IgD-negative memory B cell (primary cell): ENCODE results near the gene HDGF. TPM values are rescaled to one million over a fixed set of nuclear protein-coding genes. Genes with fewer than 3 reads are reported as not detected.
A peak's percentile ranks its signal among the peaks of the same experiment; 100 is the strongest.

Source experiments
- H3K27ac Mint-ChIP-seq, 3 donors: one replicate each; pipeline ENCODE4 v1.8.0; 2020 to 2022; ENCODE audit warnings: mild to moderate bottlenecking in 3 of 3, mixed read lengths in 3 of 3, moderate library complexity in 1 of 3
- H3K27me3 Mint-ChIP-seq: one replicate; pipeline ENCODE4 v1.8.0; 2021; ENCODE audit warnings: mixed read lengths
- H3K36me3 Mint-ChIP-seq: one replicate; pipeline ENCODE4 v1.8.0; 2020; ENCODE audit warnings: mild to moderate bottlenecking, mixed read lengths
- H3K4me1 Mint-ChIP-seq, 3 donors: one replicate each; pipeline ENCODE4 v1.8.0; 2020 to 2022; ENCODE audit warnings: mixed read lengths in 3 of 3, mild to moderate bottlenecking in 1 of 3
- H3K4me3 Mint-ChIP-seq, 4 donors: one replicate each; pipeline ENCODE4 v1.8.0; 2020 to 2022; ENCODE audit warnings: mild to moderate bottlenecking in 4 of 4, mixed read lengths in 4 of 4, moderate library complexity in 3 of 4
- H3K9me3 Mint-ChIP-seq, 3 donors: one replicate each; pipeline ENCODE4 v1.8.0; 2020 to 2021; ENCODE audit warnings: mixed read lengths in 3 of 3, mild to moderate bottlenecking in 1 of 3
- polyA plus RNA-seq: library from polyadenylated mRNA; unstranded; fragments of 300-500 nt; fragmentation: Illumina TruSeq; gene quantifications from one replicate; pipeline ENCODE4 v1.2.3, GENCODE V29; 2021

HDGF gene
- polyA plus RNA-seq: 17.8 TPM

DNA sequence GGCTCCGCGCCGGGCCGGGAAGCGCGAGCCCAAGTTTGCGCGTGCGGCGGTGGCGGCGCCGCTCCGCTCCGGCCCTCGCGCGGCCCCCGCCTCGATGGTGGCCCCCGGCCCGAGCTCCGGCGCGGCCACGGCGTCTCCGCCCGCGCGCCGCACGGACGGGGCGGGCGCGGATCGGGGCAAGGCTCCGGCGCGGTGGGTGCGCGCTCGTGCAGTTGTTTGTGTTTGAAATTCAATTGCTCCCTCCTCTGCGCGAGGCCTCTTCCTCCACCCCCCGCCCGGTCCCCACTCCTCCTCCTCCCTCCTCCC, at the start of gene HDGF:
HDGF (minus strand) TSS at position 225 of the 306 bp plus-strand sequence. CDS start 246 bp downstream, outside the sequence.
- Mint-ChIP-seq H3K36me3 (no peaks in the 10 kb centered on the region), H3K9me3 (no peaks in the 10 kb centered on the region), H3K27me3 (no peaks in the 10 kb centered on the region), H3K27ac (peak within 1 kb of the TSS; percentile 90 to 96 (median 94)), H3K4me3 (peak within 1 kb of the TSS; percentile 88 to 97 (median 94)), H3K4me1 (peaks cover 43 to 54% (median 50%) of the 10 kb centered on the region in 3 donors)

- no peak overlapping the region for H3K4me3 Mint-ChIP-seq
- H3K27ac Mint-ChIP-seq: peak overlapping the region in 1 of 3 donors; percentile 84
- H3K9me3 Mint-ChIP-seq: no peaks in the 10 kb centered on the region
- H3K27me3 Mint-ChIP-seq: no peaks in the 10 kb centered on the region
- H3K36me3 Mint-ChIP-seq: peaks cover 8% of the 10 kb centered on the region
- peaks cover 0 to 10% (median 7%) of the 10 kb centered on the region in 3 donors for H3K4me1 Mint-ChIP-seq
These were observed 45.9 kb upstream of the HDGF start for GRCh38 chr1:156797212-156797871.

GRCh38 chr1:156796340-156797097, 45.0 kb upstream of the HDGF start:
- Mint-ChIP-seq H3K27ac (no peak overlapping the region), H3K36me3 (peaks cover 8% of the 10 kb centered on the region)

DNA sequence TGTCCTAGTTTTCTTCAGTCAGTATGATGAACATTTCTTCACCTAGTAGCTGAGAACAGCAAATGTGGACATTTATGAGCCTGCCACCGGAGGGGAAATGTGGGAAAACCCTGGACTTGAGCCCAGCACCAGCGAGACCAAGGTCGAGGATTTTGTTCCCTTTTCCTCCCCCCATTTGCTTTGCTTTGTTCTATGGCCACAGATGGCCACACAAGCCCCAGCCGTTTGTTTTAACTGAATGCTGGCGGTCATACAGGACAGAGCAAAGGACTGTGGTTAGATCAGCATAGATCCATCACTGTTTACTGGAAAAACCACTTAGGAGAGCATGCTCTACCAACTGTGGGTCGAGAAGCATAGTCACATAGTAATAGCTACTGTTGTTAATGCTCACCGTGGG, 44.3 kb upstream of the HDGF start:
- H3K4me3 Mint-ChIP-seq: no peak overlapping the region
- H3K27ac Mint-ChIP-seq: peak overlapping the region in 1 of 3 donors; percentile 76
- H3K9me3 Mint-ChIP-seq: no peaks in the 10 kb centered on the region
- no peaks in the 10 kb centered on the region for H3K27me3 Mint-ChIP-seq
- H3K4me1 Mint-ChIP-seq: peaks cover 0 to 9% (median 7%) of the 10 kb centered on the region in 3 donors
- peaks cover 5% of the 10 kb centered on the region for H3K36me3 Mint-ChIP-seq

More at GRCh38 chr1:156796340-156797097, 45.0 kb upstream of the HDGF start:
- Mint-ChIP-seq H3K27me3 (no peaks in the 10 kb centered on the region), H3K4me1 (peaks cover 0 to 10% (median 7%) of the 10 kb centered on the region in 3 donors), H3K4me3 (no peak overlapping the region), H3K9me3 (no peaks in the 10 kb centered on the region)

- Mint-ChIP-seq H3K9me3 (no peaks in the 10 kb centered on the region), H3K27ac (no peak overlapping the region)
These were observed 43.9 kb upstream of the HDGF start for GRCh38 chr1:156795374-156795733.

DNA sequence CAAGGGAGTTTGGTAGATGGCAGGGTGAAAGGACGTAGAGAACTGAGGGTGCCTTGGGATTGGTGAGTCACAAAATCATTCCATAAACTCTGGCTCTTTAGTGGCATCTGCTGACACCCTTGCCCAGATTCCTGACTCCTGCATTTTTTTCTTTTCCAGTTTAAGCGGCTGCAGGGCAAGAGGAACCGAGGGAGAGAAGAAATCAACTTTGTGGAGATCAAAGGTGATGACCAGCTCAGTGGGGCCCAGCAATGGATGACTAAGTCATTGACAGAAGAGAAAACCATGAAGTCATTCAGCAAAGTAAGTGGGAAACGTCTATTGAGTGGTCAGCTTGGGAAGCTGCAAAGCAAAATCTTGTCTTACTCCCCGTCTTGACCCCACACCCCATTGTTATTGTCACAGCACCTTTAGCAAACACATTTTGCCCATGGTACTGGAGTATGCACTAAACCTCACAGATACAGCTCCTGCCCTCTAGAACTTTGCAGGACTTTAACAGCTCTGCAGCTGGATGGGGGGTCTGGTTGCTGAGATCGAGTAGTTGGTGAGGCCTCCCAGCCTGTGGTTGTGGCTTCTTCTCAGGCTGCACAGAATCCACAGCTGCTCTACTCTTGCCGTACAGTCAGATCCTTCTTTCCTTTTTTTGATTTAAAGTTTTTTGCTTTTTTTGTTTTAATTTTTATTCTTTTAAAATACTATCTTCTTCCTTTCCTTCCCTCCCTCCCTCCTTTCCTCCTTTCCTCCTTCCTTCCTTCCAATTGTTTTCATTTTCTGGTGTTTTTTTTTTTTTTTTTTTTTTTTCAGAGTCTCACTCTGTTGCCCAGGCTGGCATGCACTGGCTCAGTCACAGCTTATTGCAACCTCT, 43.3 kb upstream of the HDGF start:
- Mint-ChIP-seq H3K36me3 (peaks cover 5% of the 10 kb centered on the region), H3K4me3 (no peak overlapping the region), H3K9me3 (no peaks in the 10 kb centered on the region), H3K4me1 (peaks cover 0 to 9% (median 7%) of the 10 kb centered on the region in 3 donors), H3K27ac (no peak overlapping the region), H3K27me3 (no peaks in the 10 kb centered on the region)

More at GRCh38 chr1:156795374-156795733, 43.9 kb upstream of the HDGF start:
- Mint-ChIP-seq H3K4me3 (no peak overlapping the region), H3K36me3 (peaks cover 5% of the 10 kb centered on the region), H3K27me3 (no peaks in the 10 kb centered on the region), H3K4me1 (peaks cover 0 to 9% (median 7%) of the 10 kb centered on the region in 3 donors)

DNA sequence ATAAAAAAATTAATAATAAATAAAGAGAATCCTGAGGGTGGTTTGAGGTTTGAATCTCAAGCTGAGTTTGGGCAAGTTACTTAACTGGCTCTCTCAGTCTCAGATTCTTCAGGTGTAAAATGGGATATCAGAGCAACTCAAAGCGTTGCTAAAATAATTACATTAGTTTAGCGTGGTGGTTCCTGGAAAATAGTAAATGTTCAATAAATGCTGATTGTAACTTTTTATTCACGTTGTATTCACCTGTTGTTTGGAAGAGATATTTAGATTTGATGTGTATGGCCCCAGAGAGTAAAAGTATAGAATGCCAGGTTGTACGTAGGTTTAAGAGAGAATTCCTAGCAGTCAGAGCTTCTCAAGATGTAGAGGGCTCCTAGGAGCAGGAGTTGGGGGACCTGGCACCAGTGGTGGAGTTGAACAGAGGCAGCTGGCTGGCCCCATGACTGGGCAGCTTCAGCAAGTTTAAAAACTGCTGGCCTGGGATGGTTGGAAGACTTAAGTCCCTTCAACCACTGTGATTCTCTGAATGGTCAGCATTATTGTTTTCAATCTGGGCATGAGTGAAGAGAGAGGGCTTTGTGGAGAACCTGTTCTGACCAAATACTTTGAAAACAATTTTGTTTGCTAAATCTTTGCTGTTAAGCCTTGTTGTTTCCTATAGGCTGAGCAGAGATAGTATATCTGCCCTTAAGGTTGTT, 38.3 kb upstream of the HDGF start:
- no peaks in the 10 kb centered on the region for H3K4me1 Mint-ChIP-seq
- no peak overlapping the region for H3K27ac Mint-ChIP-seq
- no peak overlapping the region for H3K4me3 Mint-ChIP-seq
- H3K36me3 Mint-ChIP-seq: peaks cover 6% of the 10 kb centered on the region
- H3K27me3 Mint-ChIP-seq: no peaks in the 10 kb centered on the region
- no peaks in the 10 kb centered on the region for H3K9me3 Mint-ChIP-seq

DNA sequence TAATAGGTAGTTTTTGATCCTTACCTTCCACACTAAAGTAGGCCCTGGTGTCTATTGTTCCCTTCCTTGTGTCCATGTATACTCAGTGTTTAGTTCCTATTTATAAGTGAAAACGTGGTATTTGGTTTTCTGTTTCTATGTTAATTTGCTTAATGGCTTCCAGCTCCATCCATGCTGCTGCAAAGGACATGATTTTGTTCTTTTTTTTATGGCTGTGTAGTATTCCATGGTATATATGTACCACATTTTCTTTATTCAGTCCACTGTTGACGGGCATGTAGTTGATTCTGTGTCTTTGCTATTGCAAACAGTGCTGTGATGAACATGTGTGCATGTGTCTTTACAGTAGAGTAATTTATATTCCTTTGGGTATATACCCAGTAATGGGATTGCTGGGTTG, 36.7 kb upstream of the HDGF start:
- Mint-ChIP-seq H3K9me3 (no peaks in the 10 kb centered on the region), H3K27ac (no peak overlapping the region), H3K4me1 (no peaks in the 10 kb centered on the region), H3K4me3 (no peak overlapping the region), H3K36me3 (peaks cover 5% of the 10 kb centered on the region), H3K27me3 (no peaks in the 10 kb centered on the region)

- H3K36me3 Mint-ChIP-seq: peaks cover 4% of the 10 kb centered on the region
- no peaks in the 10 kb centered on the region for H3K9me3 Mint-ChIP-seq
- no peaks in the 10 kb centered on the region for H3K27me3 Mint-ChIP-seq
- no peak overlapping the region for H3K4me3 Mint-ChIP-seq
- peaks cover 0 to 1% (median 0%) of the 10 kb centered on the region in 3 donors for H3K4me1 Mint-ChIP-seq
- no peak overlapping the region for H3K27ac Mint-ChIP-seq
These were observed 35.2 kb upstream of the HDGF start for GRCh38 chr1:156786640-156787039.

GRCh38 chr1:156785458-156785857, 34.0 kb upstream of the HDGF start:
- H3K27me3 Mint-ChIP-seq: no peaks in the 10 kb centered on the region
- H3K27ac Mint-ChIP-seq: peak overlapping the region in 1 of 3 donors; percentile 23
- no peaks in the 10 kb centered on the region for H3K9me3 Mint-ChIP-seq
- peaks cover 4% of the 10 kb centered on the region for H3K36me3 Mint-ChIP-seq
- H3K4me3 Mint-ChIP-seq: no peak overlapping the region
- H3K4me1 Mint-ChIP-seq: peaks cover 0 to 1% (median 0%) of the 10 kb centered on the region in 3 donors

- H3K4me1 Mint-ChIP-seq: peaks cover 6 to 13% (median 12%) of the 10 kb centered on the region in 3 donors
- no peaks in the 10 kb centered on the region for H3K27me3 Mint-ChIP-seq
- H3K9me3 Mint-ChIP-seq: no peaks in the 10 kb centered on the region
- H3K27ac Mint-ChIP-seq: peak overlapping the region in 1 of 3 donors; percentile 77
- H3K36me3 Mint-ChIP-seq: no peaks in the 10 kb centered on the region
- H3K4me3 Mint-ChIP-seq: no peak overlapping the region
These were observed 30.2 kb upstream of the HDGF start for GRCh38 chr1:156781585-156782186.

DNA sequence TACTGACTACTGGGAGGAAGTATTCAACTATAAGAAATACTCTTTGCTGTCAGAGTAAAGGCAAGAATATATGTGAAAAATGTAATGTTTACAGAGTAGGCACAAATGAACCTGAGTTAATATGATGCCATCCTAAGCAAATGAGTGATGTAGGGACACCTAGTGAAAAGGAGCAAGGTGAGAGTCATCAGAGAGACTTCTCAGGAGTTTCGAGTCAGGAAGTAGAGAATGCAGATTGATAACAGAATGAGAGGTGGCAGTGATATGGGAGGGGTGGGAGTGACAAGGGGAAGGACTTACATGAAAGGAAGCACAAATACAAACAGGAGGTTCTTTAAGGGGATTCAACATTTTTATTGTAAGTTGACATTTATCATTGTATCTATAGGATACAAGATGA, 26.1 kb upstream of the HDGF start:
- Mint-ChIP-seq H3K4me1 (peaks cover 16 to 34% (median 29%) of the 10 kb centered on the region in 3 donors), H3K27ac (no peak overlapping the region), H3K9me3 (peaks cover 0 to 1% (median 0%) of the 10 kb centered on the region in 3 donors), H3K27me3 (no peaks in the 10 kb centered on the region), H3K4me3 (no peak overlapping the region), H3K36me3 (peaks cover 3% of the 10 kb centered on the region)

GRCh38 chr1:156776942-156777341, 25.5 kb upstream of the HDGF start:
- Mint-ChIP-seq H3K27me3 (no peaks in the 10 kb centered on the region), H3K9me3 (peaks cover 0 to 1% (median 0%) of the 10 kb centered on the region in 3 donors), H3K4me3 (peak overlapping the region in 1 of 4 donors; percentile 13), H3K27ac (peak overlapping the region in 2 of 3 donors; percentile 2 to 75), H3K4me1 (peaks cover 17 to 38% (median 33%) of the 10 kb centered on the region in 3 donors), H3K36me3 (peaks cover 3% of the 10 kb centered on the region)

- Mint-ChIP-seq H3K4me3 (peak overlapping the region in 1 of 4 donors; percentile 52), H3K36me3 (peaks cover 5% of the 10 kb centered on the region), H3K27ac (no peak overlapping the region), H3K4me1 (peaks cover 23 to 45% (median 39%) of the 10 kb centered on the region in 3 donors), H3K27me3 (no peaks in the 10 kb centered on the region), H3K9me3 (peaks cover 0 to 1% (median 0%) of the 10 kb centered on the region in 3 donors)
These were observed 24.3 kb upstream of the HDGF start for GRCh38 chr1:156775799-156776198.
